GM21360 (cell line): ENCODE results near the gene POLR3H.
"Not testable (repeated sequence)": the region's sequence is repeated elsewhere in the genome, so short reads cannot be mapped to it uniquely, and the experiment has no call there.

Source experiments
- ATAC-seq: cut with Tn5 transposase; IDR thresholded peaks from one replicate; pipeline ENCODE4 v1.9.1; 2021; ENCODE audit warnings: mild to moderate bottlenecking, moderate library complexity; ENCODE audit not compliant: unreplicated experiment

Gene POLR3H, protein sequence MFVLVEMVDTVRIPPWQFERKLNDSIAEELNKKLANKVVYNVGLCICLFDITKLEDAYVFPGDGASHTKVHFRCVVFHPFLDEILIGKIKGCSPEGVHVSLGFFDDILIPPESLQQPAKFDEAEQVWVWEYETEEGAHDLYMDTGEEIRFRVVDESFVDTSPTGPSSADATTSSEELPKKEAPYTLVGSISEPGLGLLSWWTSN

DNA sequence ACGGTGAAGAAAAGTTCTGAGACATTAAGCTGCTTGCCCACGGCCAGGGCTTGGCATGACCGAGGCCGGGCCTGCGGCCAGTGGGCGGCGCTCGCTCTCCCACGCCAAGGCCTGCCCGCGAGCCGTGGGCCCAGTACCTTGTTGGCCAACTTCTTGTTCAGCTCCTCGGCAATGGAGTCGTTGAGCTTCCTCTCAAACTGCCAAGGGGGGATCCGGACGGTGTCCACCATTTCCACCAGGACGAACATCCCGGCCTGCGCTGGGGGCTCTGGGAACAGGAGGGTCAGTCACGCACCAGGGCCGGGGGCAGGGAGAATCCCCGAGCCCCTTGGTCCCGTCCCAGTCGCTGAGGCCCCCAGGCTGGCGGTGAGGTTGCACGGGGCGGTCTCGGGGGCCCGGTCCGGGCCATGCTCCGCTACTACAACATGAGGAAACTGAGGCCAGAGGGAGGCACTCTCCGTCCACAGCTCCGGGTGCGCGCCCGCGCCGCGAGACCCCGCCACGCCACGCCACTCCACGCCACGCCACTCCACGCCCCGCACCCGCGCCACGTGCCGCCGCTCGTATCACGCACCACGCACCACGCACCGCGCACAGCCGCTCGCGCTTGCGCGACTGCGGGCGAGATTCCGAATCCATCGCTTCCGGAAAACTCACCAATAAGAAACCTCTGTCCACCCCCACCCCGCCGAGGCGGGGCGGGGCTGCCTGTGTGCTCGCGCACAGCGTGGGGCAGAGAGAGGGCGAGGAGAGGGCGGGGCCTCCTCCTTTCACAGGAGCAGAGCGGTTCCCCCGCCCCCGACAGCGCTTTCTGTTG is at the start of gene POLR3H:
Gene POLR3H, minus strand, starts transcription at position 617 of the 817 bp plus-strand sequence. Its CDS starts 369 bp downstream, at position 248.
- ATAC-seq, result peak; percentile 84

DNA sequence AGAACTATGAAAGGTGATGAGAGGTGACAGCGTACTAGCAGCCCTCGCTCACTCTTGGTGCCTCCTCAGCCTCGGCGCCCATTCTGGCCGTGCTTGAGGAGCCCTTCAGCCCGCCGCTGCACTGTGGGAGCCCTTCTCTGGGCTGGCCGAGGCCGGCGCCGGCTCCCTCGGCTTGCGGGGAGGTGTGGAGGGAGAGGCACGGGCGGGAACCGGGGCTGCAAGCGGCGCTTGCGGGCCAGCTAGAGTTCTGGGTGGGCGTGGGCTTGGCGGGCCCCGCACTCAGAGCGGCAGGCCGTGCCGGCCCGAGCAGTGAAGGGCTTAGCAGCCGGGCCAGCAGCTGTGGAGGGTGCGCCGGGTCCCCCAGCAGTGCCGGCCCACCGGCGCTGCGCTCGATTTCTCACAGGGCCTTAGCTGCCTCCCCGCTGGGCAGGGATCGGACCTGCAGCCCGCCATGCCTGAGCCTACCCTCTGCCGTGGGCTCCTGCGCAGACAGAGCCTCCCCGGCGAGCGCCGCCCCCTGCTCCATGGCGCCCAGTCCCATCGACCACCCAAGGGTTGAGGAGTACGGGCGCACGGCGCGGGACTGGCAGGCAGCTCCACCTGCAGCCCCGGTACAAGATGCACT is 49.2 kb upstream of the POLR3H start:
- not testable (repeated sequence) for ATAC-seq

DNA sequence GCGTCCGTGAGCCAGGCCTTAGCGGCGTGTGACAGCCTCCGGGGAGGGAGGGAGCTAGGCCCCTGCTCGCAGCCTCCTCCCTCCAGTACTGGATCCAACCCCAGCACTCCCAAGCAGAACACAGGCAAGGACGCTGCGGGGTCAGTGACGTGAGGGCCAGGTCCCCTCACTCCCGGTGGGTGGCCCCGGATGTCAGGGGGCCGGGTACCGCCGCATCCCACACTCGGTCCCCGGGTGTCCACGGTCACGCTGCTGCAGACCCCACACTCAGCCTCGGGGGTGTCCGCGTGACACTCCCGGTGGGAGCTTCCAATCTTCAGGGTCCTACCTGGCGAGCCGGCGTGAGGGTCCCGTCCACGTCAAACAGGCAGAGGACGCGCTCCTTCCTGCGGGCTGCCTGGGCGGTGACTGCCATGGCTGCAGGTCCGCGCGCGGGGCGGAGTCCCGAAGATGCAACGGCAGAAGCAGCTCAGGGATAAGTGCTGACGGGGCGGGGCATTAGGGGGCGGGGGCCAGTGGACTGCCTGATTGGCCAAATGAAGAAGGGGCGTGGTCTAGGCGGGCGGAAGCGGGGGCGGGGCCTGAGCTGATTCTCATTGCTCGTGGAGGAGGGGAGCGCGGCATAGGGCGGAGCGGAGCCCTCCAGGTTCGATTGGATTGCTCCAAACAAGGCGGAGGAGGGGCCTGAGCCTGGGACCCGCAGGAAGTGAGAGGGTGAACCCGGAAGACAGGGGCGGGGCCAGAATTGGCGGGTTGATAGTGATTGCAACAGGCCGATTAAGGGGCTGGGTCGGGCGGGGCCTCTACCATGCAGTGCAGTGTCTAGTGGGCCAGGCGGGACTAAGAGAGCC is 45.3 kb upstream of the POLR3H start, which contains the start of gene PMM1:
Gene PMM1, minus strand, starts transcription at position 450 of the 851 bp plus-strand sequence. Its CDS starts 35 bp downstream, at position 415.
- peak; percentile 88 for ATAC-seq

DNA sequence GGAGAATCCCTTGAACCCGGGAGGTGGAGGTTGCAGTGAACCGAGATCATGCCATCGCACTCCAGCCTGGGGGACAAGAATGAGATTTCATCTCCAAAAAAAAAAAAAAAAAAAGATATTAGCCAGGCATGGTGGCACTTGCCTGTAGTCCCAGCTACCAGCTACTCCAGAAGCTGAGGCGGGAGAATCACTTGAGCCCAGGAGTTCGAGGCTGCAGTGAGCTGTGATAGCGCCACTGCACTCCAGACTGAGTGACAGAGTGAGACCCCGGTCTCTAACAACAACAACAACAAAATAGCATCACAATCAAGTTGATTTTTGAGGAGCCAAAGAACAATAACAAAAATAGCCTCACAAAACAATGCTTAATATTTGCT is 43.1 kb upstream of the POLR3H start:
- no peak for ATAC-seq

DNA sequence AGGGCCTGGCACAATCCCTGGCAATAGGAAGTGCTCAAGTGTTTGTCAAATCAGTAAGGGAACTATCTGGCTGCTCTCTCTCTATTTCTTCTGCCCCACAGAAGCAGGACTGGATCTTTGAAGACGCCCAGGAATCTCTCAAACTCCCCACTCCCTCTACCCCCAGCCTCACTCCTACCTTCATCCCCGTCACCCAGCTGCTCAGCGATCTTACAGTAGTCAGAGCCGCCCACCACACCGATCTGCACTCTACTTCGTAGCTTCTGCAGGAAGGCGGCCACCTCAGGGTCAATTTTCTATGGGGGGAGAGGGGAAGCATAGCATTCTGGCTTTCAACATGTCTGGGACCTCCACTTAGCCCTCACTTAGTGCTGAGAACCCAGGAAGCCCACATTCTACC is 41.6 kb upstream of the POLR3H start:
- ATAC-seq, result no peak

DNA sequence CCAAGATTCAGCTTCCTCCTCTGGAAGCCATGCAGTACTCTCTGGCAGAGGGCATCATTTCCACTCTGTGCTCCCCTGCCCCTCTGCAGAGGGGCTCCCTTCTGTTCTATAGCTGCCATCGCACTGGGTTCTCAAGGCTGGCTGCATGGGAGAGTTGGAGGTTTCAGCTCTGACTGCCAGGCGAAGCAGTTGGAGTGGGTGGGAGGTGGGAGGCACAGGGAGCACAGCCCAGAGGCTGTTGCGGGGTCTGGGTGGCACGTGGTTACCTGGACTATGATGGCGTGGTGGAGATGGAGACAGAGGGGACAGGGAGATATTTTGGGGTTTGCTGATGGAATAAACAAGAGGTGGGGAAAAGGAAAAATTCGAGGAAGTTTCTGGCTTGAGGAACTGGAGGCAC is 40.6 kb upstream of the POLR3H start:
- ATAC-seq, result no peak

DNA sequence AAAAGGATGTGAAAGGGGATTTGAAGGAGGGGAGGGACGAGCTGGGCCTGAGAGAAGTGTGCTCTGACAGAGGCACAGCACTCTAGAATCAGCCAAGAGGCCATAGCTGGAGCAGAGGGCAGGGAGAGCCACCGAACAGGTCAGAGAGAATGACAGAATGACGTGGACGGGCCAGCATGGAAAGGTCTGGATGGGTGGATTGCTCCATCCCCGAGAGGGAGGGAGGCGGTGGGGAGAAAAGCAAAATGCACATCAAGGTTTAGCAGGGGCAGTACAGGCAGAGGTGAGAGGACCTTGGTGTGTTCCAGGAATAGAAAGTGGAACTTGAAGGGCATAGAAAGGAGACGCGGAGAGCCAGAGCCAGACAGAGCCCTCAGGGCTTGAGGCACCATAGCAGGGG is 38.4 kb upstream of the POLR3H start:
- no peak for ATAC-seq

DNA sequence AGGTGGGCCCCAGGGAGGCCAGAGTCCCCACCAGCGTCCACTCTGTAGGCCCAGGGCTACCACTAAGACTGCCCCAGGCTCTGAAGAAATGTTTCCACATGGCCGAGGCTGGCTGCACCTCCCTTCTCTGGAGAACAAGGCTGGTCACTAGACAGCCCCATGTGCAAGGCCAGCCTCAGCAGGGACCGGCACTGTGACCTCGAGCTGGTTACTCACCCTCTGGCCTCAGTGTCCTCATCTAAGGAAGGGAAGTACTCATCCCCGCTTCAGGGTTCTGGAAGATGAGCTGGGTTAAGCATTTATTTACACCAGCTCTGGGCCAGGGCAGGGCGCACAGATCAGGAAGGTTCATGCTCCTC is 35.7 kb upstream of the POLR3H start:
- no peak for ATAC-seq

DNA sequence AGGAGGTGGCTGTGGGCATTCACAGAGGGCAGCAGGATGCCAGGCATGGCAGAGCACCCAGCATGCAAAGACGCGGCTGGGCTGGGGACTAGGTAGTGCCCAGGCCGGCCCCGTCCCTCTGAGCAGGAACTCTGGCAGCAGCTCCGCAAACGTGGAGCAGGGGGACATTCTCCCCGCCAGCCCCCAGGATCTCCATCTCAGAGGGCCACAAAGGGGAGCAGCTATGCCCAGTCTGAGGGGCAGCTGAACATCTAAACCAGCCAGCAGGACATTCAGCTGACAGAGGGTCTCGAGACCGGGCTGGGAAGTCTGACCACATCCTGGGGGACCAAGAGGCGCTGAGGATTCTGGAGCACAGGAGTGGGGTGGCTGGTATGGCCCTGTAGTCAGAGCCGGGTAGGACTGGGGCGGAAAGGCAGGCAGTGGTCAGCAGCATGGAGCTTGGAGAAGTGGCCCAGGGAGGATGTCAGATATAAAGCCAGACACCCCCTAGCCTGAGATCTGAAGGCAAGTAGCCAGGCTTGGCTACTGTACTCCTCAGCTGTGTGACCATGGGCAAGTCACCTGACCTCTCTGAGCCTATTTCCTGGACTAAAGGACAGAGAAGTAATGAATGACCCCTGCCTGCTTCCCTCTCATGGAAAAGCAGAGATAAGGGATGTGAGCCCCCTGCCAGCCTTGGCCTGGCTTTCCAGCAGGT is 35.2 kb upstream of the POLR3H start:
- ATAC-seq, result no peak

DNA sequence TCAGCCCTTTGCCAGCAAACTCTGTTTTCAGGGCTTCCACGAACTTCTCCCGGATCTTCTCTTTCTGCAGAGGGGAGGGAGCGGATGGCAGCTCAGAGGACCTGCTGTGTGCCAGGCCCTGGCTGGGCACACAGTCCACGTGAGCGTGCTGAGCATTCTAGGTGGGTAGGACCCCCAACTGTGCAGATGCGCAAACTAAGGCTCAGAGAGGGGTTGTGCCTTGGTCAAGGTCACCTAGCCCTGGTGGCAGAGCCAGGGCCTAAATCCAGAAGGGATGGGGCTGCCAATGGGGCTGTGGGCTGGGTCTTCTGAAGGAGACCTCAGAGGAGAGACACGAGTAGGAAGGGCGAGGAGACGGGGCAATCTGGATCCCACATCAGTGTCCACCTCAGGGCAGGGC is 34.5 kb upstream of the POLR3H start:
- ATAC-seq, result no peak

DNA sequence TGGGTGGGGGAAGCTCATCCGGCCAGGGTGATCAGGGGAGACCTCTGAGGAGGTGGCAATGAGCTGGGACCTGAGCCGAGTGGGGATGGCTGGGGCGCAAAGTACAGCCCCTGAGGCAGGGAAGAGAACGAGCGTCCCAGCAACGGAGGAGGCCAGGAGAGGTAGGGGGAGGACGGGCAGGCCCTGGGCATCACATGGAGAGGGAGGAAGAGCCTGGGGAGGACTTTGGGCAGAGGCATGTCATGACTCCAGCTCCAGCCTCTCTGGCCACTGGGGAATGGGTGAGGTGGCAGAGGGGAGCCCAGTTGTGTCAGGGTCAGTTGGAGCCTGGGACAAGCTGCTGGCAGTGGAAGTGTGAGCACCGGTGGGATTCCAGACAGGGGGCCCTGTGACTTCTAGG is 33.8 kb upstream of the POLR3H start:
- ATAC-seq, result no peak

DNA sequence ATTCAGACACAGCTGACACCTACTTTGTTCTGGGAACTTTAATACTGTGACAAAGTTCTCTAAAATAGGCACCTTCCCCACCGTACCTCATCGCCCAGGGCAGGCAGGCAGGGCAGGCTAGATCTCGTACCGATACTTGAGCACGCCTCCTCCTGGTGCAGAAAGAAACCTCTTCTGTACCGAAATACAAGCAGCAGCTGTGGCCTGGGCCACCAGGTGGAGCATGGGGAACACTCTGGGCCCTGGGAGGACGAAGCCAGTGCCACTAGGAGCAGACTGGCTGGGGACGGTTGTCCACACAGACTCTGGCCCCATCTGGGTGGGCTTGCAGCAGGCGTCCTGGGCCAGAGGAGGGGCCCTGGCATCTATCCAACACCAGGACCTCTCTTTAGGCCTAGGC is 32.6 kb upstream of the POLR3H start:
- no peak for ATAC-seq

DNA sequence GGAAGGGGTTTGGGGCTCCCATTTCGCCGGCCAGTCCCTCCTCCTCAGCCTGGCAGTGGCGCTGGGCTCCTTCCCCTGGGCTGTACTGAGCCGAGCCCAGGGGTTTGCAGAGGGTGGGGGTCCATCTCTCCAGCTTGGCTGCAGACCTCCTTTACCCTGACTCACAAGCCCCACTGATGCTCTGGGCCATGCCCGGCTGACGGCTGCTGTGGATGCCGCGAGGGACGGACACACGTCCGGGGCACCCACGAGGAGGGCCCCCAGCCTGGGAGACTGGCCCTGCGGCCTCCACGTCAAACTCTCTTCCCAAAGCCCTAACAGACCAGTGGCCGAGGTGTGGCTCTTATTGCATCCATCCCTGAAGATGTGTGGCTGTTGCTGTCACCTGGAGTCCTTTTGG is 31.3 kb upstream of the POLR3H start:
- no peak for ATAC-seq

DNA sequence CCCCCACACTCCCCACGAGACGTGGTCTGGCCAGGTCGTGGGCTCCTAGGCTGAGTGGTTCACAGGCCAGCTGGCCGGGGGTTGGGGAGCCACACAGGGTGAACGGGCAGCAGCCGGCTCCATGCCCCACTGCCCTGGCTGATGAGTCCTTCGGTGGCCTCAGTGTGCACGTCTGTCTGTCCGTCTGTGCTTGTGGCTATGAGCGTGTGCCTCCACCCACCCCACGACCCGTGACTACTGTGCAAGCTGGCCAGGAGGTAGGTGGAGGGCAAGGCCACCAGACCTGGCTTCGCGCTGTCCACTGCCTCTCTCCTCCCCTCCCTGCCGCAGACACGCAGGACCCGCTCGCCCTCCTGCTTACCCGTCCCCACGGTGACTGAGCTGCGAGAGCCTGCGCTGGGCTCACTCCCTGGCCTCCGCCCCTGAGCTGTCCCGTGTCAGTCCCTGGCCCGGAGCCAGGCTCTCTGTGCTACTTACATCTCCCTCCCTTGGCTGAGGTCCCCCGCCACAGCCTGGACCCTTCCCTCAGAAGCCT is 30.6 kb upstream of the POLR3H start:
- no peak for ATAC-seq

DNA sequence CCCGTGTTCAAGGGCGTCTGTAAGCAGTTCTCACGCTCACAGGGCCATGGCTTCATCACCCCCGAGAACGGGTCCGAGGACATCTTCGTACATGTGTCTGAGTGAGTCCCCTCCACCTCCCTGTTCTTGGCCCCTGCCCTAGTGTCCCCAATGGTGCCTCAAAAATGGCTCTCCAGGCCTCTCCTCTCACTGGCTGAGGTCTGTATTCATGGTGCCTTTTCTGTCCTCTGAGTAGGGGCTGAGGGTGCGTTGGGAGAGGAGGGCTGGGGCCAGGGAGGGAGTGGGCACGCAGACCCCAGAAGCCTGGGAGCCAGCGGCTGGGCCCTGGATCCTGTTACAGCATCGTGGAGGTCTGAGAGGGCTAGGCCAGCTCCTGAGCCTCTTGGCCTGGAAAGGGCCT is 29.4 kb upstream of the POLR3H start:
- ATAC-seq, result no peak

DNA sequence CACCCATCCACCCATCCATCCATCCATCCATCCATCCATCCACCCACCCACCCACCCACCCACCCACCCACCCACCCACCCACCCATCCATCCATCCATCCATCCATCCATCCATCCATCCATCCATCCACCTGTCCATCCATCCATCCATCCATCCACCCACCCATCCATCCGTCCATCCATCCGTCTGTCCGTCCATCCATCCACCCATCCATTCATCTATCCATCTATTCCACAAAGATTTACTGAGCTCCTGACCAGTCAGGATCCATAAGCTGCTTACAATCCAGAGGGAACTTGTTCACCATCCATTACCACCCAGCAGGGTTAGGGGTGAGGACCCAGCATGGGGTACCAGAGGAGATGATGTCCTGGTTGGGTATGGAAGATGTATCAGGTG is 28.0 kb upstream of the POLR3H start:
- not testable (repeated sequence) for ATAC-seq

DNA sequence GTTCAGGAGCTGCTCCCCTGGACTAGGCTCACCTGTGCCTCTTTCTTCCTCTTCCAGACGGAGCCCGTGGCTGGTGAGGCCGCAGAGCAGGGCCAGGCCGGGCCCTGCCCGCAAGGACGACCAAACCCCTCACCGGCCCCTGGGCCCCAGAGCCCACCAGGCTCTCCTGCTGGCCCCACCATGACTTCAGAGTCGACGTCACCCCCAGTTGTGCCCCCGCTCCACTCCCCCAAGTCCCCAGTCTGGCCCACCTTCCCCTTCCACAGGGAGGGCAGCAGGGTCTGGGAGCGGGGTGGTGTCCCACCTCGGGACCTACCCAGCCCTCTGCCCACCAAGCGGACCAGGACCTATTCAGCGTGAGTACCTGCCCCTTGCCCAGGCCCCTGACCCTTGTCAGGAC is 27.5 kb upstream of the POLR3H start:
- no peak for ATAC-seq

DNA sequence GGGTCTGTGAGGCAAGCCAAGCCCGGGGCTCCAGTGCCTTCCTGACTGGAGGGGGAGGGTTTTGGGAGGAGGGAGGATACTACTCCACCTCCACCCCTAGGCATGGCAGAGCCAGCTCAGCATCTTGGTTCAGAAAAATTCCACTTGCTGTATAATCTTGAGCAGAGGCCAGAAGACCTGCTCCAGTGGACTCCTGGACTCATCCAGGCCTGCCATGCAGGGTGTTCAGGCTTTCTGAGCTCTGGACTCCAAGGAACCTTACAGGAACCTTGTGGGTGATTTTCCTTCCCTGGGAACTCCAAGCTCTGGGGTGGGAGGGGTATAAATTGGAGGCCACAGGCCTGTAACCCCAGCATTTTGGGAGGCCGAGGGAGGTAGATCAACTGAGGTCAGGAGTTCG is 26.0 kb upstream of the POLR3H start:
- no peak for ATAC-seq

DNA sequence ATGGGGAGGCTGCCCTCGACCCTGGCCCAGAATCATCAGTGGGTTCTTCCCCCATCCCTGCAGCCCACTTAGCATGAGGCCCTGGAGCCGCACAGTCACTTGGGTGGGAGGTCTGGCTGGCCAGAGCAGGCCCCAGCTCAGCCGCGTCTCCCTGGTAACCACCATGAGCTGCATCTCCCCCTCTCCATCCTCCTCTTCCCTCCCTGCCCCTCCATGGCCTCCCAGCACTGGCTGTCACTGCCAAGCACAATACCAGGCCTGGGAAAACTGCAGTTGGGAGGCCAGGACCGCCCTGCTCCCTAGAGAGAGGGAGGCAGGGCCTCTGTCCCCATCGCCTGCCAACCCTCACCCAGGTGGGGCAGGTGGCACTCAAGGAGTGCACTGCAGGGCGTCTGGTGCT is 24.5 kb upstream of the POLR3H start:
- ATAC-seq, result no peak

DNA sequence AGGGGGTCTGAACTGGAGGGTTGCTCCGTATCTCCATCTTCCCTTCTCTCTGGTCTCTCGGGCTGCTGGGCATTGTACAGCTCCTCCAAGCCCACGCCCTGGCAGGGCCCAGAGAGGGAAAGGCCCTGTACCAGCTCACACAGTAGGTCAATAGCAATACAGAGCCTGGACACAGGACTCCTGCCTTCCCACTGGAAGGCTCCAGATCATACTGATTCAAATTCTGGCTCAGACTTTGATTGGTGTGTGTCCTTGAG is 23.2 kb upstream of the POLR3H start:
- ATAC-seq, result no peak
